Measurements from ENCODE around the gene GABPA. TPM values are rescaled to one million over a fixed set of nuclear protein-coding genes. Genes with fewer than 3 reads are reported as not detected.

Gene GABPA
- total RNA-seq (2021; ENCODE audit: unreplicated experiment) (17.6 TPM), Bru-seq, nascent RNA (percentile 78 among the genes with signal in this experiment), BruChase-seq, experiment 1, labeled RNA remaining after a 2-hour chase (percentile 84 among the genes with signal in this experiment), BruChase-seq, experiment 2, labeled RNA remaining after a 6-hour chase (percentile 90 among the genes with signal in this experiment)
- polyA plus RNA-seq (2012; ENCODE audit: insufficient read length): 7.1 TPM
- long read RNA-seq, full-length matches to known transcripts: 43 of 55 reads
- long read RNA-seq, partial matches to known transcripts: 3 of 55 reads
- long read RNA-seq, other reads (novel, unspliced or antisense): 9 of 55 reads

DNA sequence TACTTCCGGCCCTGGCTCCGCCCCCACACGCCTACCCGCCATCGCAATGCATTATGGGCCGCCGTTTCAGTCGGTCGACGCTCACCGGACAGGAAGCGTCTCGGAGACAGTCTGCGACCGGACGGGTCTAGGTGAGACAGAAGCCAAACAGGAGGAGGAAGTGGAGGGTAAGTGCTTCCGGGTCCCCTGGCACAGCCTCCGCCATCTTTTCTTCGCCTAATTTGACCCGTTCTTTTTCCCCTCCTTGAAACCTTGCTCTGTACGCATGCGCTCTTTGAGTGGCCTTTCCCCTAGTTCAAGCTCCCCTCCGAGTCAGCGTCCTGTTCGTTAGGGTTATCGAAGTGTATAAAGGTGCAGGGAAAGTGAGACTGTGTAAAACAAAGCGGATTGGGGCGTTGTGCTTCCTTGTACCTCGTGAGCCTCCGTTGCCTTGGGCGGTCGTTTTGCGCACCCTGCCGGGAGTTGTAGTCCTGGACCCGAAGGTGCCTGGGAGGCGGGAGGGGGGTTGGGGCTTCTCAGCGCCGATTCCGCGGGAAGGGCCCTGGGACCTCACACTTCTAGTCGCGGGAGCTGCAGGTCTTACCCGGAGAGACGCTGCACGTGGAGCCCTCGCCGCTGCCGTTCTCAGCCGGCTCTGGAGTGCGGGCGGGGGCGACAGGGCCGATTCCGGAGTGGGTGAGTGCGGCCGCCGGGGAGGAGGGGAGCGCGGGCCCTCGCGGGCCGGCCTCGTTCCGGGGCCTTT is at the start of gene GABPA, which contains the start of gene ATP5PF:
Gene GABPA, plus strand, starts transcription at position 69 of the 742 bp plus-strand sequence. CDS start 6,627 bp downstream, outside the sequence.
Gene ATP5PF, minus strand, starts transcription at position 1 of the 742 bp plus-strand sequence. CDS start 5,110 bp downstream, outside the sequence.
- Histone ChIP-seq H3K36me3 (ENCODE audit: control insufficient read depth, insufficient read depth, low read length) (no peaks in the 10 kb centered on the region; the same call in 1 of the 2 replicates), H3K4me3 (ENCODE audit: low read depth in 2 of 2, low read length in 2 of 2) (peak within 1 kb of the TSS; percentile 63 to 89), H3K27ac (ENCODE audit: low read length) (peak within 1 kb of the TSS; percentile 98), H3K9me3 (ENCODE audit: control insufficient read depth, insufficient read depth, low read depth, low read length) (no peaks in the 10 kb centered on the region), H3K4me1 (ENCODE audit: control insufficient read depth, insufficient read depth, low read length) (peaks cover 9% of the 10 kb centered on the region; the same call in 1 of the 2 replicates), H3K27me3 (ENCODE audit: control insufficient read depth, insufficient read depth, low read length) (no peaks in the 10 kb centered on the region)
- ATAC-seq: peak; percentile 98
- TF ChIP-seq SIN3A (IDR thresholded peaks at IDR 0.05; ENCODE audit: borderline replicate concordance, insufficient read depth, low read depth, low read length) (no peak), POLR2AphosphoS5 (IDR thresholded peaks at IDR 0.05; ENCODE audit: low read depth, low read length) (peak; percentile 91)
- in situ Hi-C loops (cut with HindIII; ENCODE audit: low pct_unique_long_range_greater_than_20kb, low sequenced_read_pairs): no loop called here
- intact Hi-C loops (cut with micrococcal nuclease; ENCODE audit: unreplicated experiment): no loop called here
- POLR2A ChIA-PET: interaction anchor here (0.5 kb wide), 1 partner anchor 222 kb away, joined by 3 read pairs; no protein-coding TSS in a partner anchor
- CTCF ChIA-PET: no interaction called here
- no TSS peak for BruUV-seq (replicated peaks)
- peak; percentile 83 for DNase-seq (ENCODE audit: low read depth, low spot score)

DNA sequence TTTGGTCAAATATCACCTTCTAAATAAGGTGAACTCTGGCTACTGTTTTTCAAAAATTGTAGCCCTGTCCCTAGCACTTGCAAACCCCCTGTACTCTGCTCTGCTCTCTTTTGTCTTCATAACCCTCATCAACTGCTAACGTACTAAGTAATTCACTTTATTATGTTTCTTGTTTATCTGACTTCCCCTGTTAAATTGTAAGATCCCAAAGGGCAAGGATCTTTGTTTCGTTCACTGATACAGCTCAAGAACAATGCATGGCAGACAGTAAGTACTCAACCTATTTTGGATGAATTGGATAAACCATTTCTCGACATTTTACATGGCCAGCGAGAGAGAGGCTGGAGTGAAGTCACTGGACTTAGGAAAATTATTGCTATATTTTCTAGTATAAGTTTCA is 47.0 kb upstream of the GABPA start:
- intact Hi-C loops (cut with micrococcal nuclease; ENCODE audit: unreplicated experiment): no loop called here
- TF ChIP-seq, protein P1, sequence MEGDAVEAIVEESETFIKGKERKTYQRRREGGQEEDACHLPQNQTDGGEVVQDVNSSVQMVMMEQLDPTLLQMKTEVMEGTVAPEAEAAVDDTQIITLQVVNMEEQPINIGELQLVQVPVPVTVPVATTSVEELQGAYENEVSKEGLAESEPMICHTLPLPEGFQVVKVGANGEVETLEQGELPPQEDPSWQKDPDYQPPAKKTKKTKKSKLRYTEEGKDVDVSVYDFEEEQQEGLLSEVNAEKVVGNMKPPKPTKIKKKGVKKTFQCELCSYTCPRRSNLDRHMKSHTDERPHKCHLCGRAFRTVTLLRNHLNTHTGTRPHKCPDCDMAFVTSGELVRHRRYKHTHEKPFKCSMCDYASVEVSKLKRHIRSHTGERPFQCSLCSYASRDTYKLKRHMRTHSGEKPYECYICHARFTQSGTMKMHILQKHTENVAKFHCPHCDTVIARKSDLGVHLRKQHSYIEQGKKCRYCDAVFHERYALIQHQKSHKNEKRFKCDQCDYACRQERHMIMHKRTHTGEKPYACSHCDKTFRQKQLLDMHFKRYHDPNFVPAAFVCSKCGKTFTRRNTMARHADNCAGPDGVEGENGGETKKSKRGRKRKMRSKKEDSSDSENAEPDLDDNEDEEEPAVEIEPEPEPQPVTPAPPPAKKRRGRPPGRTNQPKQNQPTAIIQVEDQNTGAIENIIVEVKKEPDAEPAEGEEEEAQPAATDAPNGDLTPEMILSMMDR (IDR thresholded peaks at IDR 0.05): no peak
- TF ChIP-seq SIN3A (IDR thresholded peaks at IDR 0.05; ENCODE audit: borderline replicate concordance, insufficient read depth, low read depth, low read length): no peak
- no peak overlapping the region for H3K27ac ChIP-seq (ENCODE audit: low read length)
- CTCF ChIA-PET: no interaction called here
- ATAC-seq: no peak
- no peaks in the 10 kb centered on the region for H3K4me1 ChIP-seq (ENCODE audit: control insufficient read depth, insufficient read depth, low read length)
- DNase-seq (ENCODE audit: low read depth, low spot score): no peak
- POLR2A ChIA-PET: no interaction called here
- in situ Hi-C loops (cut with HindIII; ENCODE audit: low pct_unique_long_range_greater_than_20kb, low sequenced_read_pairs): no loop called here
- no peaks in the 10 kb centered on the region for H3K36me3 ChIP-seq (ENCODE audit: control insufficient read depth, insufficient read depth, low read length)
- no peak overlapping the region for H3K4me3 ChIP-seq (ENCODE audit: low read depth in 2 of 2, low read length in 2 of 2)
- BruUV-seq (replicated peaks): no TSS peak
- no peaks in the 10 kb centered on the region for H3K9me3 ChIP-seq (ENCODE audit: control insufficient read depth, insufficient read depth, low read depth, low read length)
- 0 out of 2 replicates have a peak, but pooled peaks cover 2% of the 10 kb centered on the region for H3K27me3 ChIP-seq (ENCODE audit: control insufficient read depth, insufficient read depth, low read length)

DNA sequence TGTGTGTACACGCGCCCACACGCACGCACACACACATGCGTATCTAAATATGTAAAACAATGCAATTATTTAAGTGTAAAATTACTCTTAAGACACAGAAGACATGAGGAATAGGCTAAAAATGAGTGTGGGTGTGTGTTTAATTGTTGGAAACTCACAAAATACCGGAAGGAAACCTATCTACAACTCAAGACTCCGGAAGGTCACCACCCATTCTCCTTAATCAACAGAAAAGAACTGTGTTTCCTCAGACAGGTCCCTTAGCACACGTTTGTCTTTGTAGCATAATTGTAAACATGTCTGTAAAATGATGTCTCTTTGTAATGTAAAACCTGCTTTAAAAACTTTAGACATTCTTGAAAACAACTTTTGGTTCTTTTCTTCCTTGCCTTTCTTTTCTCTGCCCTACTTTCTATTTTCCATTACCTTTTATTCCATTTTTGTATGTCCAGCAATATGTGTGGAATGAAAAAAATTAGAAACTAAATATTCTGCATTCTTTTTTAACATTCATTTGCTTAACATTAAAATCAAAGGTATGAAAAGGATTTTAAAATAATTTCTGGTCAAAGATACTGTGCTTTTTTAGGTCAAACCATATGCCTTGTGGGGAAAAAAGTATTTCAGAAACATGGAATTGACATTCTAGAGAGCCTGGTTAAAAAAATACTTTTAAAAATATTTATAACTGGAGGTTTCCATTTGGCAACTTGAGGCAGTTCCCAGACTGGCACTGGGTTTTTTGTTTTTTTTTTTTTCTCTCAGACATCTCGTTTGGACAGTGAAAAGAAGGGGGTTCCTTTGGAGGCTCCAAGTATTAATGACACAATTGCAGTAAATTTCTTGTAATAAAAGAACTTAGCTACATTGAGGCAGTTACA is 46.3 kb upstream of the GABPA start:
- no peak overlapping the region for H3K4me3 ChIP-seq (ENCODE audit: low read depth in 2 of 2, low read length in 2 of 2)
- TF ChIP-seq, protein P2, sequence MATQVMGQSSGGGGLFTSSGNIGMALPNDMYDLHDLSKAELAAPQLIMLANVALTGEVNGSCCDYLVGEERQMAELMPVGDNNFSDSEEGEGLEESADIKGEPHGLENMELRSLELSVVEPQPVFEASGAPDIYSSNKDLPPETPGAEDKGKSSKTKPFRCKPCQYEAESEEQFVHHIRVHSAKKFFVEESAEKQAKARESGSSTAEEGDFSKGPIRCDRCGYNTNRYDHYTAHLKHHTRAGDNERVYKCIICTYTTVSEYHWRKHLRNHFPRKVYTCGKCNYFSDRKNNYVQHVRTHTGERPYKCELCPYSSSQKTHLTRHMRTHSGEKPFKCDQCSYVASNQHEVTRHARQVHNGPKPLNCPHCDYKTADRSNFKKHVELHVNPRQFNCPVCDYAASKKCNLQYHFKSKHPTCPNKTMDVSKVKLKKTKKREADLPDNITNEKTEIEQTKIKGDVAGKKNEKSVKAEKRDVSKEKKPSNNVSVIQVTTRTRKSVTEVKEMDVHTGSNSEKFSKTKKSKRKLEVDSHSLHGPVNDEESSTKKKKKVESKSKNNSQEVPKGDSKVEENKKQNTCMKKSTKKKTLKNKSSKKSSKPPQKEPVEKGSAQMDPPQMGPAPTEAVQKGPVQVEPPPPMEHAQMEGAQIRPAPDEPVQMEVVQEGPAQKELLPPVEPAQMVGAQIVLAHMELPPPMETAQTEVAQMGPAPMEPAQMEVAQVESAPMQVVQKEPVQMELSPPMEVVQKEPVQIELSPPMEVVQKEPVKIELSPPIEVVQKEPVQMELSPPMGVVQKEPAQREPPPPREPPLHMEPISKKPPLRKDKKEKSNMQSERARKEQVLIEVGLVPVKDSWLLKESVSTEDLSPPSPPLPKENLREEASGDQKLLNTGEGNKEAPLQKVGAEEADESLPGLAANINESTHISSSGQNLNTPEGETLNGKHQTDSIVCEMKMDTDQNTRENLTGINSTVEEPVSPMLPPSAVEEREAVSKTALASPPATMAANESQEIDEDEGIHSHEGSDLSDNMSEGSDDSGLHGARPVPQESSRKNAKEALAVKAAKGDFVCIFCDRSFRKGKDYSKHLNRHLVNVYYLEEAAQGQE (IDR thresholded peaks at IDR 0.05; ENCODE audit: insufficient read depth in 1 of 2, low read depth in 2 of 2, low read length in 1 of 2): no peak
- TF ChIP-seq SIN3A (IDR thresholded peaks at IDR 0.05; ENCODE audit: borderline replicate concordance, insufficient read depth, low read depth, low read length) (no peak), POLR2AphosphoS5 (IDR thresholded peaks at IDR 0.05; ENCODE audit: low read depth, low read length) (no peak), TCF7L2 (IDR thresholded peaks at IDR 0.05; ENCODE audit: low read depth, low read length) (no peak)
- TF ChIP-seq, protein P1 (IDR thresholded peaks at IDR 0.05): no peak
- ChIA-PET CTCF (no interaction called here), POLR2A (no interaction called here)
- ATAC-seq (no peak), DNase-seq (ENCODE audit: low read depth, low spot score) (no peak)
- BruUV-seq (replicated peaks): no TSS peak
- in situ Hi-C loops (cut with HindIII; ENCODE audit: low pct_unique_long_range_greater_than_20kb, low sequenced_read_pairs): no loop called here
- H3K27ac ChIP-seq (ENCODE audit: low read length): no peak overlapping the region
- no peaks in the 10 kb centered on the region for H3K4me1 ChIP-seq (ENCODE audit: control insufficient read depth, insufficient read depth, low read length)
- intact Hi-C loops (cut with micrococcal nuclease; ENCODE audit: unreplicated experiment): no loop called here
- no peaks in the 10 kb centered on the region for H3K9me3 ChIP-seq (ENCODE audit: control insufficient read depth, insufficient read depth, low read depth, low read length)
- H3K36me3 ChIP-seq (ENCODE audit: control insufficient read depth, insufficient read depth, low read length): no peaks in the 10 kb centered on the region
- 0 out of 2 replicates have a peak, but pooled peaks cover 2% of the 10 kb centered on the region for H3K27me3 ChIP-seq (ENCODE audit: control insufficient read depth, insufficient read depth, low read length)
